Ramos (cell line): ENCODE data around the gene SPACA1.

ENCODE experiments used
- in situ Hi-C: fragments of 300-500 bp; cut with MboI; formaldehyde crosslinking; loops from one replicate; pipeline ENCODE4 v1.14.3; 2022; ENCODE audit warnings: low sequenced_read_pairs; ENCODE audit not compliant: unreplicated experiment

The SPACA1 gene

DNA sequence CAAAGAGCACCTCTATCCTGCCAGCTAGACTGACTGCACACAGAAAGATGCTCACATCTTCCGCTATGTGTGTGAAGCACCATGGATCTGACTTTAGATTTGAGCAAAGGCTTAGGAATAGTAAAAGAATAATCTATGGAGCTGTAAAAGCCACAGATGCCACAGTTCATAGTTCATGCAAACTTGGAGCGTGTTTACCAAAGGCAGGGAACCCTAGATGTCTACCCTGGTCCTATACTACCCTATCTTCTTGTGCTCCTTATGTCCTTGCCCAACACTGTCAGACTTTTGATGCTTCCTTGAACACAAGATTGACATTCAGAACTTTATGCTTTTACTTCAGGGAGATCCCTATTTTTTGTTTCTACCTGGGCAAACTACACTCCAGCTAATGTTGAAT is 39.2 kb downstream of the SPACA1 start:
- in situ Hi-C loops, result no loop called here

DNA sequence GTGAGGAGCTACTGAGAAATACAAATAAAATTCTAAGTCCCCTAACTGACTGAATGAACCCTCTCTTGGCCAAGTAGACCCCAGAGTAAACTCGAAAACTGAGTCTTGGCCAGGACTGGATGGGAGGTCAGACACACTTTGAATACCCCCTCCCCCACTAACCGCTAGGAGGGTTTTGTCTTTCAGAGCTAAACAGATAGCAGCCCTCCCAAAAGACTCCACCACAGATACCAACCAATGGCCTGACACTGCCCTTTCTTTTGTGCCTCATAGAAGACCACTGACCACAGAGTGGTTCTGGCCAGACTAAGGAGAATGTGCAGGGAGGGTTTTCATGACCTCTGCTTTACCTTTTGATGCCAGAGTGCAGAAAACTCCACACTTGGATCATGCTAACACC is 42.1 kb downstream of the SPACA1 start:
- in situ Hi-C loops, result no loop called here

DNA sequence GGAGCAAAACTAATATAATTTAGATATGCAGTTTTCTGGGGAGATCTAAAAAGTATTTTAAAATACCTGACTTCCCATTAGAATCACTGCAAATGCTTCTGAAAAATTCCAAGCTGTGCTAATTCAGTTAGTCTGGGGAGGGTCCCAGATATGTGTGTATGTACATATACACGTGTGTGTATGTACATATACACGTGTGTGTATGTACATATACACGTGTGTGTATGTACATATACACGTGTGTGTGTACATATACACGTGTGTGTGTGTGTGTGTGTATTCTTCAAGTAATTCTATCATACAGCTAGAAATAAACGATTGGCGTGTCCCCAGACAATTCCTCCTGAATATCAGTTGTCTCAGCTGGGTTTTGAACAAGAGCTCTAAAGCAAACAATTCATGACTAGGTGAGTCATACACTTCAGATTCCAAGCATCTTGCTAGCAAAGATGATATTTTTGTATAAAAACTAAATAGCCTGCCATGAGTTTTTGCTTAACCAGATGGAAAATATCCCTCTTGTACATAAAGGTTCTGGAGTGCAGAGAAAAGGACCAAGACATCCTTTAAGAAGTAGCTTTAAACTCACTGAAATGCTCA is 58.2 kb downstream of the SPACA1 start:
- in situ Hi-C loops, result no loop called here

DNA sequence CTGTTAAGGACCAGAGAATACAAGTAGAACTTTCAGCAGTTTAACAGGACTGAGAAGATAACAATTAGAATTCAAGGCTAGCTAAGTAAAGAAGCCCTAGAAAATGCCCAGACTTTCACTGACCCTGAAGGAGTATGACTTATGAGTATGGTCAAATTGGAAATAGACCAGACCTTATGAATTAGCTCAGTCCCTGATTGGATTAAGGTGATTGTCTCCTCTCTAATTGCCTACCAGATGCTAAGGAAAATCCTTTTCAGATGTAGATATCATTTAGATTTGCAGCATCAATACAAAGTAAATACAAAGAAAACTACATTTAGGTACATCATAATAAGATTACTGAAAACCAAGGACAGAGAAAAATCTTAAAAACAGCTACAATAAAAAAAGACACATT is 59.6 kb downstream of the SPACA1 start:
- in situ Hi-C loops, result no loop called here

DNA sequence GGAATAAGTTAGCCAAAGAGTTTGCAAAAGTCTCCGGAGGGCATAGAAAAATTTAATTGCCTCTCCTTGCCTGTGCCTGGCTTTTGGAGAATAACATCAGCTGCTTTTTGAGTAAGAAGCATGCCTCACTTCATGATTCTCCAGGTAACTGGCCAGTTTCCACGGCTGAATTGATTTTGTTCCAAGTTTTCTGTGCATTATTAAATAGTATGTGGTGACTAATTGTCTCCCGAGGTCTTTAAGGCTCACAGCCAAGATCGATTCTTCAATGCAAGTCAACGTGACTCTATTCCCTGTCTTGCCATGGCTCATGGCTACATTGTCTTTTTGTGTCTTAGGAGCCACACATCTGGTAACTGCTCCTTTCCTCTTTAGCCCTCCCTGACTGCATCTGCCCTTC is 64.3 kb downstream of the SPACA1 start:
- in situ Hi-C loops, result no loop called here

DNA sequence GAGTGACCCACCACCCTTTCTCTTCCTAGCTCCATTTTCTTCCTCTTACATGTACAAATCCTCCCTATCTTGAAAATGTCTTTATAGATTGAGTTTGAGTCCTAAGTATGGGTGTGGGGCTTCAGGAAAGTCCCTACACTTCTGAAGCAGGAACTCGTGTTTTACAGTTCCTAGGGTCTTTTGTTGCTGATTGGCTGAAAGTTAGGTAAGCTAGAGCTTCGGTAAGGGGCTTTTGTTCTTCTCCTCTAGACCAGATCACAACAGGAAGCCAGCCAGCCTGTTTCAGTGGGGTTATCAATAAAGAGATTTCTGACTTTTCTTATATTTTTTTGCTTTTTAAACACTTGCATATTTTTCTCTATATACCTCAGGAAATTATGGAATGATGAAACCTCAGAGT is 67.2 kb downstream of the SPACA1 start:
- in situ Hi-C loops, result no loop called here

DNA sequence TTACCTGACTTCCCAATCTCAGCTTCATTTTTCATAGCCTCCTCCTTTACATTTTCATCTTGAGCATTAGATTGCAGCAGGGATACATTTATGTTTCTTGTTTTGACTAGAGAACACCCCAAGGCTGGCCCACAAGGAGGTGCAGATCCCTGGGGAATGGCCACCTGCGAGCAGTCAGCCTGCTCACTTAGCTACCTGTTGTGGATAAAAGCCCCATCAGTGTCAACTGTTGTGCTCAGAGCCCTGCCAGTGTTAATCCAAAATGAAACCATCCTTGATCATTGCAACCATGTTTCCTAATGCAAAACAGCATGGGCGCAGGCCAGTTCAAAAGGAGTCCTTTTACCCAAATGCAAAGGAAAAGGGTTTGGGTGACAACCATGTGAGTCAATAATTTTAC is 67.7 kb downstream of the SPACA1 start:
- in situ Hi-C loops, result no loop called here

DNA sequence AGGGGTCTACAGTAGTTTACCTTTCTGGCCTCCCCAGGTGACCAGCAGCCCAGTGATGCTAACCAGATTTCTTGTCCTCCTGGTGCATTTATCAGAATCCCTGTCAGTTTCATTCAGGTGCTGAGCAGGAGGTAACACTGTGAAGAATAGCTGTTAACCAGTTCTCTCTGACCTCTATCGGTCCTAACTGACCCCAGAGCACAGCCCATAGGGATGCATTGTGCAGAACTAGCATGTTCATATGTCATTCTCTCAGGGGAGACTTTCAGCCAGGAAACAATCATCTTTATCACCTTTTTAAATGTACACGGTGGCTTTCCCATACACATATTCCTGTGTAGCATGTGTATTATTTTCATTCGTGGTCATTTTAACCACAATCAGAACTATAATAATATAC is 68.6 kb downstream of the SPACA1 start:
- in situ Hi-C loops, result no loop called here
